GM19099 (cell line): ENCODE results near the gene PDE6G.

Experiments
- POLR2A ChIP-seq: IDR thresholded peaks from 3 replicates; pipeline ENCODE4 v1.6.1; 2011; ENCODE audit warnings: low read depth; ENCODE audit not compliant: insufficient read length; ENCODE audit errors: extremely low read depth

Gene PDE6G

DNA sequence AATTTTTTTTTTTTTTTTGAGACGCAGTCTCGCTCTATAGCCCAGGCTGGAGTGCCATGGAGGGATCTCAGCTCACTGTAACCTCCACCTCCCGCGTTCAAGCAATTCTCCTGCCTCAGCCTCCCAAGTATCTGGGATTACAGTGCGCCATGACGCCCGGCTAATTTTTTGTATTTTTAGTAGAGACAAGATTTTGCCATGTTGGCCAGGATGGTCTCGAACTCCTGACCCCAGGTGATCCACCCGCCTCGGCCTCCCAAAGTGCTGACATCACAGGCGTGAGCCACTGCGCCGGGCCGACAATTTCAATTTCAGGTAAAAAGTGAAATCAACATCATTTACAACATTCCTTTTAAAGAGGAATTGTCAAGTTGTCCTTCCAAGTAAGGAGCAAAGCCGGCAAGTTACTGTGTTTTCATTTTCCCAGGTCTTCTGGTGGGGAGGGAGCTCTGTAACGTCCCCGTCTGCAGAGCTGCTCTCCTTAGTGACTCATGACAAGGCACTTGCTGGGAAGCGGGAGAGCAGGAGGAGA, 20.3 kb downstream of the PDE6G start:
- TF ChIP-seq POLR2A = no peak

DNA sequence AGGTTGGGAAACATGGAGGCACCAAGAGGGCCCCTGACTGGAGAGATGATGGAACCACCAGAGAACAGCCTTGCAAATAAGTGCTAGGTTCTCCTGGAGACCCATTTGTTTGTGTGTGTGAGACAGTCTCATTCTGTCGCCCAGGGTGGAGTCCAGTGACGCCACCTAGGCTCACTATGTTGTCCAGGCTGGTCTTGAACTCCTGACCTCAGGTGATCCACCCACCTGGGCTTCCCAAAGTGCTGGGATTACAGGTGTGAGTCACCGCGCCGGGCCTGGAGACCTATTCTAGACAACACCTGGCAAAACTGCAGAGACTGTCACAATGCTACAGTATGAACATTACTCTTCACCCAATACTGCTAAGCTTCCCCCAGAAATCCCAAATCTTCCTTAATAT, 20.9 kb downstream of the PDE6G start:
- no peak for TF ChIP-seq POLR2A

DNA sequence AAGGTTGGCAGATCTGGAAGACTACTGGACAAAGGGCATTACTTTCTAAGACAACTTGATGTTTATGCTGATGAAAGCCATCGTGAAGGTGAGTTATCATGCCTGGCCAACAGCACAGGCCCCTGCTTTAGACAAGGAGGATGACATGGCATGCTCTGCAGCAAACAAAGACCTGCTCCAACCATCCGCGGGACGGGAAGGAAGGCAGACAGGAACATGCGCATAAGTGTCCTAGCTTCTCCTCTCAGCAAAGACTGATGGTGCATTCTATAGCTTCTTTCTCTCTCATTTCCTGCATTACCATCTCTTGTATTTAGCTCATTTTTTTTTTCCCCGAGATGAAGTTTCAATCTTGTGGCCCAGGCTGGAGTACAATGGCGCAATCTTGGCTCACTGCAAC, 24.9 kb downstream of the PDE6G start:
- TF ChIP-seq POLR2A = no peak

DNA sequence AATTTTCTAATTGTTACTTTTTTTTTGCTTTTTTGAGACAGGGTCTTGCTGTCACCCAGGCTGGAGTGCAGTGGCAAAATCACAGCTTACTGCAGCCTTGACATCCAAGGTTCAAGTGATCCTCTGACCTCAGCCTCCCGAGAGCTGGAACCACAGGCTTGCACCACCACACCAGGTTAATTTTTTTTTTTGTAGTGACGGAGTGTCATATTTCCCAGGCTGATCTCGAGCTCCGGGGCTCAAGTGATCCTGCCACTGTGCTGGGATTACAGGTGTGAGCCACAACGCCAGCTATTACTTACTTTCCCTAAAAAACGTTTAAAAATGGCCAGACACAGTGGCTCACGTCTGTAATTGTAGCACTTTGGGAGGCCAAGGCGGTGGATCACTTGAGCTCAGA, 26.1 kb downstream of the PDE6G start:
- no peak for TF ChIP-seq POLR2A

DNA sequence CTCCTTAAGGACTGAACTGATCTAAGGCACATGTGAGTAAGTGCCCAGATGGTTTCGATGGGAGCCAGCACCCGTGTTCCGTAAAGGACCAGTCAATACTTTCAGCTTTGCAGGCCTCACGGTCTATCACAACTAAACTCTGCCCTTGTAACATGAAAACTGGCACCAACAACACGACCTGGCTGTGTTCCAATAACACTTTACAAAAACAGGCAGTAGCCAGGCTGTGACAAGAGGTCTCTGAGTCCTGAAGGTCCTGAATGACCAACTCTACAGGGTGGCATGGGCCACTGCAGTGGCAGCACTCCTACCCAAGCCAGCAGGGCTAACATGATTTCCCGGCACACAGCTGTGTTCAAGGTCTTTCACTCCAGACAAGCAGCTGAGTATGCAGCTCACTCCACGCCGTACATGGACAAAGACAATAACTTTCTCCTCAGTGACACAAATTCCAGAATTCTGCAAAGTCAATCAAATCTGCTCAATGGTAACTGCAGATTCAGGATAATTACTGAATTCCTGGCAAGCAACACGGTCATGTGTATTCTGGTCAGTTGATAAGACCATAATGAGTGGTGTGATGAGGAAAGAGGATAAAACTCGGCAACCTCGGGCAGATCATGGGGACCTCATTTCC, 34.7 kb downstream of the PDE6G start:
- TF ChIP-seq POLR2A = no peak

DNA sequence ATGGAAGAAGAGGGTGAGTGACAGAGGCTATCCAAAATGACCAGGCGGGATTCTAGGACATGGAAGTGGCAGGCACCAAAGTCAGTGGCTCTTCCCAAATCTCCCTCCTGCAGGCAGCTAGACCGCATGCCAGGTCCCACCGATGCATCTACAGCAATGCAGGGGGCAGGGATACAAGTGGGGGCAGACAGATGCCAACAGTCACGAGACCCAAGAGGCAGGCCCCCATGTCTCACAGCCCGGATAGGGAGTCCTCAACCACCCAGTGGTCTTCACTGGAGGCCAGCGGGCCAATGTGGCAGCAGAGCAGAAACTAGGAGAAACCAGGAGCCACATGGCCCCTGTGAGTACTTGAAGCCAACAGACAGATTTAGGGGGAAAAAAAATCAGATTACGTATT, 39.5 kb downstream of the PDE6G start:
- no peak for TF ChIP-seq POLR2A

DNA sequence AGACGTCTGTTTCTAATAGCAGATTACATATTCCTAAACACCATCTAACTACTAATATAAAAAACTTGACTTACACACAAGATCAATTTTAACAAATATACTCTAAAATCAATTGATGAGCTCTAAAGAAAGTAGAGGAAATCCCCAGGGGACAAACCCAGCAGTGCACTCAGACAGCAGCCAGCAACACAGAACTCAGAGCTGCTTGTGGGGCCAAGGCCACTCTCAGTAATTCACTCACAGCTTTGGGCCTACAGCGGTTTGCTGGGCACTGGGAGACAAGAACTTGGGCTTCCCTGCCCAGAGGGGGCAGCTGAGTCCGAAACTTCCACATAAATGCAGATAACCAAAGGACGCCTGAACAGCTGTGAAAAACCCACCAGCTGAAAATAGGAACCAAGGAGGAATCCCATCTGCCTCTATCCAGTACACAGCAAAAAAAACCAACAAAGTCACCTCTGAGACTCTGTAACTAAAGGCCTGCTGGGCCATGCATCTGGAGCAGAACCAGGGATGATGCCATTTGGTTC, 40.9 kb downstream of the PDE6G start:
- no peak for TF ChIP-seq POLR2A

DNA sequence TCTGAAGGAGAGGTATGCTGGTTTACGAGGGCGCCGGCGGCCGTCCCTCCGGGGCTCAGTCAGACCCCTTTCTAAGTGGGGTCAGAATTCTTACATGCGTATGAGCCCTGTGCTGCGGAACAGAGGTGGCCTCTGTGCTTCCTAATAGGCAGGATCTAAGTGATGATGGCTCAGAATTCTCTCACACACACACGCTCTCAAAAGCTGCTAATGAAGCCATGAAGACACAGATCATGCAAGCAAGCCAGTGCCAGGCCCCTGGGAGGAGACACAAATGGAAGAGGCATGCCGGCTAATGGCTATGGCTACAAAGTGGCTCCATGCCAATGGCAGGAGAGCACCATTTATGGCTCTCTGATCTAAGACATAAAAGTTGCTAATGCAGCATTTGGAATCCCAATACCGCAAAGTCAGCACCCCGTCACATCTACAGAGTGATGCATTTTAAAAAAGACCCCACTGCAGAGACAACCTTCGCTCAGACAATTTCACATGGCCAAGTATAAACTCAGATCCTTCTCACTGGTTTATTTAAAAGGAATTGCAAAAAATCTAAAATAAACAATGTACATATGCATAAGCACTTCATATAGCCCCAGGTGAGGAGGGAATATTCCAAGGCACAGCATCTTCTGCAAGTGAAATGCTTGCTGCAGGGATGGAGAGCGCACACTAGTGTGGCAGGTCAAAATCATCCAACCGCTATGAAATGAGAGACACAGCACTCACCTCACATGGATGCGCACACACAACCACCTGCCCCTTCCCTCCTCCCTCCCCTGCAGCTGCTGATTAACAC, 44.0 kb downstream of the PDE6G start:
- no peak for TF ChIP-seq POLR2A

DNA sequence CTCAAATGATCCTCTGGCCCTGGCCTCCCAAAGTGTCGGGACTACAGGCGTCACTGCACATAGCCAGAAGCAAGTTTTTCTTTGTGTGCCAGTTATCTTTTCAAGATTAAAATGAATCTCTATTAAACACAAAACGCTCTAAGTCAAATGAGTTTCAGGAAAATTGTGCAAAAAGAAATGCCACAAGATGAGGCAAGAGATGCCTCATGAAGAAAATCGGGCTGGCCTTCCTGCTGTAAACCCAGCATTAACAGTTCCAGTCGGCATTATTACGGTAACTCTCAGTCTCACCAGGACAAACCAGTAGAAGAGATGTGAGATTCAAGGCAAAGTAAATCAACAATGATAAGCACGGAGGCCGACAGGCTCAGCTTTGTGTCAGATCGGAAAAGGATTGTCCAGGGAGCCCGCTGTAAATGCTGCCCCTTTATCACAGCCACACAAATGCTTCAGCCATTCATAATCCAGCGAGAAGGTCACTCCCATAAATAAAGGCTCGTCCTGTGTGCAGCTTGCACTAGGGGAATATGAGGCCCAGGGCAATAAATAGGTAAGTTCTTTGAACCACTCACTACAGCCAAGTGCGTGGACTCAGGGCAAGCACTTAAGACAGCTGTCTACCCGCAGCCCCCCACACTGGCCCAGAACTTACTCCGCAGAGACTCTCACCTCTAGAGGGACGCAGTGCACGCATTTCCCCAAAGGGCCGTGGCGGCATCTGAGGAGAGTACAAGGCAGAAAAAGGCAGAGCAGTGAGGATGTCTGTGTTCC, 46.6 kb downstream of the PDE6G start:
- no peak for TF ChIP-seq POLR2A

DNA sequence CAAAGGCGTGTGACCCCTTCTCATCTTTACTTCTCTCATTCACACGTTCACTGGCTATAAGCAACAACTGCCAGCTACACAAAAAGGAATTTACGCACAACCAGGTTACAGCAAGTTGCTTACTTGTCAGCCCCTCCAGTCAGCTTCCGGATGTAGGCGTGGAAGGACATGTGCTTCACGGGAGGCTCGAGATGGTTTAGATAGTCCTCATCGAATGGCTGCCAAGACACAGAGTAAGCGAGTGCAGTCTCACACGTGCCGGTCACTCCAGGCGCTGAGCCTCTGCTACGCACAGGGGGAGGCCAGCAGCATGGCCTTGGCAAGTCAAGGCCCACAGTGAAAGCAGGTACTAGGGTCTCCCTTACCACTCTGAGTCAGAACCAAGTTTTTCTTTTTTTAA, 47.7 kb downstream of the PDE6G start:
- TF ChIP-seq POLR2A = no peak

DNA sequence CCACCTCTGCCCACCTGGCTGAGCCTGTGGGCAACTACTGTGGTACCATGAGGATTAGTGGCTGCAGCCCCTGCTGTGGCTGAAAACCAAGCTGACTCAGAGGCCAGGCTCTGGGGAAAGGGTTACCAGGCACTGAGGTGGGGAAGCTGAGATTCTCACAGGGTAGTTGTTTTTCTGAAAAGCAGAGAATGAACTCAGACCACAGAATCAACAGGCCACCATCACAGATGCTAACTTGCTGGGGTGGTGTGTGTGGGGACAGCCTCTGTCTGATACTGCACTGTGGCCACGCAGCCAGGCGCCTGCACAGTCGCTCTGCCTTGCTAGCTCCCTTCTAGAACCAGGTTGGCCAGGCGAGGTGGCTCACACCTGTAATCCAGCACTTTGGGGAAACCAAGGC, 48.3 kb downstream of the PDE6G start:
- no peak for TF ChIP-seq POLR2A

DNA sequence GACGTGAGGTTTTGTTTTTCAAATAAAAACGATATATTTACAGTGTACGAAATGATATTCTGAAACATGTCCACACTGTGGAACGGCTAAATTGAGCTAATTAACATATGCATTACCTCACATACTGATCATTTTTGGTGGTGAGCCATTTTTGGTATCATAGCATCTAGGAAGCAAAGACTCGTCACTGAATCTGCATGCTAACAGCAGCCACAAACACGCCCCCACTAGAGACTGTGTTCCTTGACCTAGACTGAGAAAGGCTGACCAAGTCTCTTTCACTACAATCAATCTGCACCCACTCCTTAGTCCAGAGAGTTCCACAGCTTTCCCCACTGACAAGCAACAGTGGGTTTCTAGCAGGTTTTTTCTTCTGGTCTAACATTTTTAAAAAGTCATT, 48.9 kb downstream of the PDE6G start:
- no peak for TF ChIP-seq POLR2A

DNA sequence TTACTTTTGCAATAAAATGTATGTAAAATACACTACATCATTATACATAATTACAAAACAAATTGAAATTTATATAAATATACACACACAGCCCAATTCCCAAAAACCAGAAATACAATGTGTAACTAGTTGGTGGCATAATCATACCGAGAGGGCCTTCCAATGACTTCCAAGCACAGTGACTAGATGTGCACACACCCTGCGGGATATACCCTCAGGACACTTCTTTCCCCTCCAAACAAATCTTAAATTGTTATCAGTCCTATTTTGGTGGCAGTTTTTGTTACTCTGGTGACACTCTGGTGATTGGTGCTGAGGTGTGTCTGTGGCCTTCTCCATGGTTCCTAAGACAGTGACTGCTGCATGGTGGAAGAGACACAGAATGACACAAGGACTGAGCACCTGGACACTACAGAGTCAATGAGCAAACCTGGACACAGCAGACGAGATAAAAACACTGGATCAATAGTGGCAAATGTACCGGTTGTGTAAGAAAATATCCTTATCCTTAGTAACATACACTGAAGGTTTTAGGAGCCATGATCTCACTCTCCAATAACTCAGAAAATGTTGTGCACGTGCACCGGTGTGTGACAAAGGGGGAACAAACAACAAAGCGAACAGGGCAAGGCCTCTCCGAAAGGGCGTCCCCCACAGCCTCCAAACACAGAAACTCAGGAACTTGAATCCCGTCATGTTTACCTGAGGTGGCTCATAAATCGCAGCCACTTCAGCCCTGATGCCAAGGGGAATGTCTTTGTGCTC, 52.3 kb downstream of the PDE6G start:
- TF ChIP-seq POLR2A = no peak

DNA sequence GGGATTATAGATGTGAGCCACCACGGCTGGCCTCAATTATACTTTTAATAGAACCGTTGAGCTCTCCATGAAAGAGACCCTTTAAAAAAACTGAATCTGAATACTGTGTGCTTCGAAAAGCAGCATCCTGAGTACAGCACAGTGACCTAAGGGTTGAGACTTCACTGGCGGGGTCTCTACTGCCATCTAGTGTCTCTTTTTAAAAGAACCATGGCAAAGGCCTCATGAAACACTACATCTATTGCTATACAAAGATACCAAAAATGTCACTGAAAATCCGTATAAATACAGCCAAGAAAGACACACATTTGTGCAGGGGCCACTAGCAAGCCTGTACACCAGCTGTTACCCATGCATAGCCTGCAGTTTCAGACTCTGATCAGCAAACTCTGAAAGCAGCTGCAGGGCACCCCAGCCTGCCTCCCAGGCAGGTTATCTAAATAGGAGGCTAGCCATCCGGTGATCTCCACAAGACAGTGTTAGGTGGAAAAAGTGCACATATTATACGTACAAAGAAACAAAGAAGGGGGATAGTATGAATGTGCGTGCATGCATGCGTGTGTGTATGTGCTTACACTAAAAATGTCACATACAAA, 54.7 kb downstream of the PDE6G start:
- TF ChIP-seq POLR2A = no peak
